Measurements from ENCODE around the gene PKP3. TPM values are rescaled to one million over a fixed set of nuclear protein-coding genes. Genes with fewer than 3 reads are reported as not detected.

The PKP3 gene
- total RNA-seq, 2 experiments from 2014 or later = not detected

- ChIA-PET CTCF (ENCODE audit: unreplicated experiment) (no interaction called here), POLR2A (no interaction called here)
- Histone ChIP-seq H2AFZ (ENCODE audit: low read length) (no peak overlapping the region), H3K36me3 (ENCODE audit: insufficient read depth, low read length) (no peaks in the 10 kb centered on the region), H3K27ac (ENCODE audit: low read depth, low read length, poor library complexity, severe bottlenecking) (no peak overlapping the region), H3K4me3 (ENCODE audit: low read depth, low read length, poor library complexity, severe bottlenecking) (no peak overlapping the region), H3K4me2 (ENCODE audit: low read length) (no peak overlapping the region), H3K9me2 (ENCODE audit: insufficient read depth, low read length) (no peaks in the 10 kb centered on the region), H3K9me3 (ENCODE audit: low read length) (no peaks in the 10 kb centered on the region), H3K4me1 (ENCODE audit: insufficient read depth, low read length, poor library complexity, severe bottlenecking) (no peaks in the 10 kb centered on the region), H3K79me2 (ENCODE audit: insufficient read depth, low read depth, low read length) (no peaks in the 10 kb centered on the region), H4K20me1 (ENCODE audit: insufficient read depth, low read length) (no peaks in the 10 kb centered on the region)
- TF ChIP-seq EZH2phosphoT487 (IDR thresholded peaks at IDR 0.05; ENCODE audit: borderline replicate concordance, low read depth, low read length) = no peak
- TF ChIP-seq CTCF (conservative IDR thresholded peaks at IDR 0.05; ENCODE audit: low read length) = no peak
- BruUV-seq (replicated peaks) = no TSS peak
- DNase-seq (ENCODE audit: low spot score) = no peak
- intact Hi-C loops (cut with micrococcal nuclease; ENCODE audit: unreplicated experiment) = no loop called here
These were observed 13.0 kb upstream of the PKP3 start for GRCh38 chr11:380996-381395.

- no peaks in the 10 kb centered on the region for H3K79me2 ChIP-seq (ENCODE audit: insufficient read depth, low read depth, low read length)
- BruUV-seq (replicated peaks) = no TSS peak
- no peaks in the 10 kb centered on the region for H4K20me1 ChIP-seq (ENCODE audit: insufficient read depth, low read length)
- ChIA-PET CTCF (ENCODE audit: unreplicated experiment) (no interaction called here), POLR2A (no interaction called here)
- no peak overlapping the region for H2AFZ ChIP-seq (ENCODE audit: low read length)
- DNase-seq (ENCODE audit: low spot score) = no peak
- H3K9me3 ChIP-seq (ENCODE audit: low read length) = no peaks in the 10 kb centered on the region
- no peaks in the 10 kb centered on the region for H3K36me3 ChIP-seq (ENCODE audit: insufficient read depth, low read length)
- TF ChIP-seq EZH2phosphoT487 (IDR thresholded peaks at IDR 0.05; ENCODE audit: borderline replicate concordance, low read depth, low read length) = no peak
- H3K27ac ChIP-seq (ENCODE audit: low read depth, low read length, poor library complexity, severe bottlenecking) = no peak overlapping the region
- intact Hi-C loops (cut with micrococcal nuclease; ENCODE audit: unreplicated experiment) = no loop called here
- H3K4me1 ChIP-seq (ENCODE audit: insufficient read depth, low read length, poor library complexity, severe bottlenecking) = no peaks in the 10 kb centered on the region
- no peak overlapping the region for H3K4me2 ChIP-seq (ENCODE audit: low read length)
- H3K4me3 ChIP-seq (ENCODE audit: low read depth, low read length, poor library complexity, severe bottlenecking) = no peak overlapping the region
- no peaks in the 10 kb centered on the region for H3K9me2 ChIP-seq (ENCODE audit: insufficient read depth, low read length)
These were observed 12.4 kb upstream of the PKP3 start for GRCh38 chr11:381501-382072.

DNA sequence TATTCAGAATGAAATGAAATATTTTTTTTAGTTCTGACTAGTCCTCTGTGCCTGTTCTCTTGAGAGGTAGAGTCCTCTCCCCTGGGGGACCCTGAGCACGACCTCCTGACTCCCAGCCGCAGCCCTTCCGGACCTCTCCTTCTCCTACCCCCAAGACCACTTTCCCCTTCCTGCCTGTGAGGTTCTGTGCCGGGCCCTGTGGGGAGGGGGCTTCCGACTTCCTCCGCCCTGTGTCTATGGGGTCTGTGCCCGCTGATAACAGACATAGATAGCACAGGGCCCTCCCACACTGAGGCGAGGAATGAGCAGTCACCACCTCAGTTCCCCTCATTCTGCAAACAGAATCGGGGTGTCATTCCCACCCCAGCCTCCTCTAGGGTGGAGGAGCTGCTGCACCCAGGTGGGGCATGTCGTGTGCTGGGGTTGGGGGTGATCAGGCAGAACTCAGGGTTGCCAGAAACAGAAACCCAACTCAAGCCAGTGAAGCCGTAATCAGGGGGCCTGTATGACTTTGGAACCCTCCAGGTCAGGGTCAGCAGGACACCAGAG lies 11.9 kb upstream of the PKP3 start:
- intact Hi-C loops (cut with micrococcal nuclease; ENCODE audit: unreplicated experiment) = no loop called here
- no peak overlapping the region for H3K4me3 ChIP-seq (ENCODE audit: low read depth, low read length, poor library complexity, severe bottlenecking)
- H4K20me1 ChIP-seq (ENCODE audit: insufficient read depth, low read length) = no peaks in the 10 kb centered on the region
- no peak overlapping the region for H2AFZ ChIP-seq (ENCODE audit: low read length)
- no peaks in the 10 kb centered on the region for H3K79me2 ChIP-seq (ENCODE audit: insufficient read depth, low read depth, low read length)
- no peak overlapping the region for H3K27ac ChIP-seq (ENCODE audit: low read depth, low read length, poor library complexity, severe bottlenecking)
- BruUV-seq (replicated peaks) = no TSS peak
- H3K4me2 ChIP-seq (ENCODE audit: low read length) = no peak overlapping the region
- H3K36me3 ChIP-seq (ENCODE audit: insufficient read depth, low read length) = no peaks in the 10 kb centered on the region
- no peaks in the 10 kb centered on the region for H3K9me3 ChIP-seq (ENCODE audit: low read length)
- DNase-seq (ENCODE audit: low spot score) = no peak
- H3K9me2 ChIP-seq (ENCODE audit: insufficient read depth, low read length) = no peaks in the 10 kb centered on the region
- TF ChIP-seq EZH2phosphoT487 (IDR thresholded peaks at IDR 0.05; ENCODE audit: borderline replicate concordance, low read depth, low read length) (no peak), CTCF (conservative IDR thresholded peaks at IDR 0.05; ENCODE audit: low read length) (no peak)
- ChIA-PET CTCF (ENCODE audit: unreplicated experiment) (interaction anchor here (1.1 kb wide), 1 partner anchor 25 kb away, joined by 3 read pairs; no protein-coding TSS in a partner anchor), POLR2A (no interaction called here)
- H3K4me1 ChIP-seq (ENCODE audit: insufficient read depth, low read length, poor library complexity, severe bottlenecking) = no peaks in the 10 kb centered on the region
